Fibroblast of pulmonary artery (primary cell): ENCODE results near the gene MESP1.
"Not testable (repeated sequence)": the region's sequence is repeated elsewhere in the genome, so short reads cannot be mapped to it uniquely, and the experiment has no call there.

Experiments
- DNase-seq: peaks from one replicate; pipeline ENCODE4 v3.0.0-alpha.2; 2010; ENCODE audit warnings: low read depth
- H3K4me3 ChIP-seq: replicated peaks from 2 replicates; pipeline ENCODE4 v1.5.1; 2011; ENCODE audit warnings: low read depth, mild to moderate bottlenecking, control low read depth, low read length, moderate library complexity
- TF ChIP-seq, protein P1 (sequence below): IDR thresholded peaks from 2 replicates; pipeline ENCODE4 v1.5.1; 2011; ENCODE audit warnings: mild to moderate bottlenecking, control low read depth, low read length, inconsistent platforms; ENCODE audit errors: missing control alignments

The MESP1 gene

DNA sequence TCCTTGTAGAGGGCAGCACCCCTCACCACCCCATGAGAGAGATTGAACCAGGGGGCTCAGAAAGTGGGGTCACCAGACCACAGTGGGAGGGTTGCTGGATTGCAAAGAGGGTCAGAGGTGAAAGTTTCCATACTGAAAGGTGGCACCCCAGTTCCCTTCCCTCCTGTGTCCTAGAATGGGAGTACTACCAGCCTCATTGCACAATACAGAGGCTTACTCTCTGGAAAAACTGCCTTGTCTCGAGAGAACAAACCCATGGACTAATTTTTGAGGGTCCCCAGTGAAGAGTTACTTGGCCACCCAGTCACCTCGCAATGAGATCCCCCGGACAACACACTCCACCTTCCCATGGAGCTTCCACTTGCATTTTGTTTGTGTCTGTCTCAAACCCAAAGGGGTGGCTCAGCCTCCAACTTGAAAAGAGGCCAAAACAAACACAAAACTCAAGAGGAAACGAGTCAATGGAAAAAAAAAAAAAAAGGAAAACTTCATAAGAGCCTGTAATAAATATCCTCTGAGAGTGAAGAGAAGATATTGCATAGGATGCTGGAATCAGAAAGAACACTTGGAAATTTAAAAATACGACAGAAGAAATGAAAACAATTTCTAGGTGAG, 43.7 kb upstream of the MESP1 start:
- H3K4me3 ChIP-seq, result no peak overlapping the region
- DNase-seq, result peak; percentile 87
- TF ChIP-seq, protein P1, sequence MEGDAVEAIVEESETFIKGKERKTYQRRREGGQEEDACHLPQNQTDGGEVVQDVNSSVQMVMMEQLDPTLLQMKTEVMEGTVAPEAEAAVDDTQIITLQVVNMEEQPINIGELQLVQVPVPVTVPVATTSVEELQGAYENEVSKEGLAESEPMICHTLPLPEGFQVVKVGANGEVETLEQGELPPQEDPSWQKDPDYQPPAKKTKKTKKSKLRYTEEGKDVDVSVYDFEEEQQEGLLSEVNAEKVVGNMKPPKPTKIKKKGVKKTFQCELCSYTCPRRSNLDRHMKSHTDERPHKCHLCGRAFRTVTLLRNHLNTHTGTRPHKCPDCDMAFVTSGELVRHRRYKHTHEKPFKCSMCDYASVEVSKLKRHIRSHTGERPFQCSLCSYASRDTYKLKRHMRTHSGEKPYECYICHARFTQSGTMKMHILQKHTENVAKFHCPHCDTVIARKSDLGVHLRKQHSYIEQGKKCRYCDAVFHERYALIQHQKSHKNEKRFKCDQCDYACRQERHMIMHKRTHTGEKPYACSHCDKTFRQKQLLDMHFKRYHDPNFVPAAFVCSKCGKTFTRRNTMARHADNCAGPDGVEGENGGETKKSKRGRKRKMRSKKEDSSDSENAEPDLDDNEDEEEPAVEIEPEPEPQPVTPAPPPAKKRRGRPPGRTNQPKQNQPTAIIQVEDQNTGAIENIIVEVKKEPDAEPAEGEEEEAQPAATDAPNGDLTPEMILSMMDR, result no peak

DNA sequence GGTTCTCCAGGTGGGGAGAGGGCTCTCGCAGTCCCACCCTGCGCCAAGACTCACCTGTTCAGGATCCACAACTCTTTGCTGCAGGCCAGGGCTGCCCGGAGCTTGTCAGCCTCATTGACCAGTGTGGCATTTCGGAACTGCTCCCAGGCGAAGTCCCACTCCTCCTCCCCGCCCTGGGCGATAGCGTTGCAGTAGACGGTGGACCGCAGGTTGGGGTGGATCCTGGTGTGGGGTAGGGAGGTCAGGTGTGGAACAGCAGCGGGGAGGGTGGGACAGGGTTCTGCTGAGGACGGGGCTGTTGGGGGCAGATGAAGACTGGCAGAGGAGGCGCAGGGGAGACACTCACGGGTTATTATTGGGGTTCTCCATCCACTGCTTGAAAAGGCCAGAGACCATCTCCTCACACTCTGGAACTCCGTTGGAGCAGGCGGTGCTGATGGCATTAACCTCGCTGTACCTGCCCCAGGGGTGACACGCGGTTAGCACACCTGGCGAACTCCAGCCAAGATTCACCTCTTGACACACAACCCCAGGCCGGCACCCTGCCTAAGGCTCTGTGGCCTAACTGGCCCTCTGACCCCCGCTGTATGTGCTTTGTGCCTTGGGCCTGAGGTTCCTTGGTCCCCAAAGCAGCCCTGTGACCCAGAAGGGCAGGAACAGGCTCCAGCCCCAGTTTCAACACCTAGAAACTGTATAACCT, 41.2 kb upstream of the MESP1 start:
- TF ChIP-seq, protein P1, result no peak
- no peak overlapping the region for H3K4me3 ChIP-seq
- no peak for DNase-seq

DNA sequence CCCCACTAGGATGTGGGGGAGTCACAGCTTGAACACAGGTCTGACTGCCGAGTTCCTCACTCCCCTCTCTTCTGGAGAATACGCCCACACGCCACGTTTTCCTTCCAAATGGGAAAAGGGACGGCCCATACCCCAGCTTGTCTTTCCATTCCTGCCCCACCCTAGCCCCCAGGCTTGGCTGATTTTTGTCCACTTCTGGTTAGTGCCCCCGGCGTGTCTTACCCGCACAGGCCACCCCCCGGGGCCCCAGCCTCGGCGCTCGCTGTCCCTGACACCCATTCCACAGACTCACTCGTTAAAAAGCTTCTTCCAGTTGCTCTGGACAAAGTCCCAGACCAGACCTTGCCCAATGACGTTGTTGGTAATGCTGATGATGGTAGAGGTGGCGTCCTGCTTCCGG, 39.6 kb upstream of the MESP1 start:
- DNase-seq, result no peak
- no peak overlapping the region for H3K4me3 ChIP-seq
- TF ChIP-seq, protein P1, result no peak

DNA sequence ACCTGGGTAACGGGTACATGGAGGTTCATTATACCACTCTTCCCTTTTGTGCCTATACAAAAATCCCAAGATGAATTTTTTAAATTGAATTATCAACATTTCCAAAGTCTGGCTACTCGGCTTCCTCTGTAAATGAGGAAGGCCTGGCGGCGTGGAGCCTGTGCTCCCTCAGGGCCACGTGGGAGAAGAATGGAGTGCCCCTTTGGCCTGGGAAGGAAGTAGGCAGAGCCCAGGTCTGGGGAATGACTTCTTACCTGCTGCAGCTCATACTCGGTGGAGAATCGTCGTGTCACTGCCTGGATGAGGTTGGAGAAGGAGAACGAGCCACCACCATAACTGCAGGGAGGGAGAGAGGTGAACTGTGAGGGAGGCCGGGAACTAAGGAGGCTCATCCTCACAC, 39.2 kb upstream of the MESP1 start:
- no peak overlapping the region for H3K4me3 ChIP-seq
- TF ChIP-seq, protein P1, result no peak
- no peak for DNase-seq

- H3K4me3 ChIP-seq, DNase-seq: not testable (repeated sequence)
Observed at GRCh38 chr15:89788585-89788984, 37.5 kb upstream of the MESP1 start.

GRCh38 chr15:89787944-89788343, 36.9 kb upstream of the MESP1 start:
- no peak overlapping the region for H3K4me3 ChIP-seq
- no peak for DNase-seq

DNA sequence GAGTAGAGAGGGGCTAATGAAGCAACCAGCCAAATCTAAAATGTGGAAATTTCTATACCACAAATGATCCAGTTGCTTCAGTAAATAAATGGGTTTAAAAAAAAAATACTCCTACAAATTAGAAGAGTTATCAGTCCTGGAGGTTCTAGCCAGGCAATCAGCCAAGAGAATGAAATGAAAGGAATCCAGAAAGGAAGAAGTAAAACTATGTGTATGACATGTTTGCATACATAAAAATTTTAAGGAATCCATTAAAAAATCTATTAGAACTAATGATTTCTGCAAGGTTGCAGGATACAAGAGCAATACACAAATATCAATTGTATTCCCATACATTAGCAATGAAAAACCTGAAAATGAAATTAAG, 34.7 kb upstream of the MESP1 start:
- TF ChIP-seq, protein P1, result no peak
- no peak overlapping the region for H3K4me3 ChIP-seq
- DNase-seq, result peak; percentile 61

More at GRCh38 chr15:89787944-89788343, 36.9 kb upstream of the MESP1 start:
- TF ChIP-seq, protein P1, result no peak
